HCT116 (cell line): ENCODE results near the gene CRELD2. TPM values are rescaled to one million over a fixed set of nuclear protein-coding genes. Genes with fewer than 3 reads are reported as not detected.

Source experiments
- ATAC-seq: fragments of 200-7000 bp; cut with Tn5 transposase; 2 replicates; pipeline ENCODE4 v1.9.1; 2020; ENCODE audit warnings: mild to moderate bottlenecking, moderate library complexity
- BruUV-seq: library from RNA; stranded (reverse); fragments of 400-500 nt; replicated peaks from 2 replicates; lab custom pipeline; 2021; lab: Mats Ljungman, UMichigan
- CTCF ChIA-PET: fragments of 300-600 bp; sonication (Branson Sonifier 250); formaldehyde crosslinking; loops from one replicate; lab custom pipeline; 2021; ENCODE audit warnings: antibody characterized with exemption; lab: Charles Lee
- POLR2A ChIA-PET: fragments of 300-600, 350-600 bp; sonication (Branson Sonifier 250); formaldehyde crosslinking; loops from one replicate; lab custom pipeline; 2021; ENCODE audit warnings: antibody characterized with exemption; lab: Charles Lee
- RAD21 ChIA-PET, 2 experiments: fragments of 300-600 bp; sonication (Branson Sonifier 250); formaldehyde crosslinking; loops; one replicate each; lab custom pipeline; 2023; ENCODE audit warnings: low total read pairs in 2 of 2; ENCODE audit not compliant: uncharacterized antibody in 2 of 2, unreplicated experiment in 2 of 2, low non-redundant PET in 1 of 2; lab: Charles Lee
- DNase-seq: peaks from one replicate; pipeline ENCODE4 v3.0.0-alpha.2; 2010; ENCODE audit warnings: low read depth, low spot score
- H2AFZ ChIP-seq: fragments of 200-600 bp; shearing (Covaris generic), sonication (generic); 2 replicates; pipeline ENCODE4 v1.6.1; 2017; ENCODE audit warnings: low read depth, mixed run types, mixed read lengths, antibody characterized with exemption, low read length; ENCODE audit not compliant: poor library complexity, severe bottlenecking
- H3K27ac ChIP-seq: 2 replicates; pipeline ENCODE4 v1.5.1; 2012; ENCODE audit warnings: low read depth, low read length
- H3K27me3 ChIP-seq: fragments of 200-600 bp; sonication (generic); 2 replicates; pipeline ENCODE4 v1.6.1; 2016; ENCODE audit warnings: mixed run types, low read length, mixed read lengths; ENCODE audit not compliant: insufficient read depth
- H3K36me3 ChIP-seq, 2 experiments: fragments of 200-500 bp in 1 of 2; fragments of 200-600 bp in 1 of 2; sonication (Bioruptor generic) in 1 of 2; sonication (generic) in 1 of 2; 2 replicates each; pipeline versions ENCODE4 v1.5.1 to v1.6.1; 2014 to 2016; ENCODE audit warnings: low read length in 2 of 2, inconsistent platforms in 1 of 2, mixed read lengths in 1 of 2, mixed run types in 1 of 2; ENCODE audit not compliant: insufficient read depth in 2 of 2, control insufficient read depth in 1 of 2
- H3K4me1 ChIP-seq, 2 experiments: fragments of 200-600 bp in 1 of 2; sonication (generic) in 1 of 2; 2 replicates each; pipeline versions ENCODE4 v1.5.1 to v1.6.1; 2012 to 2017; ENCODE audit warnings: low read length in 2 of 2, inconsistent platforms in 1 of 2, mild to moderate bottlenecking in 1 of 2, mixed read lengths in 1 of 2, mixed run types in 1 of 2, moderate library complexity in 1 of 2; ENCODE audit not compliant: insufficient read depth in 2 of 2, control insufficient read depth in 1 of 2
- H3K4me2 ChIP-seq: fragments of 200-600 bp; sonication (generic); 2 replicates; pipeline ENCODE4 v1.6.1; 2017; ENCODE audit warnings: mixed run types, low read length, mixed read lengths
- H3K4me3 ChIP-seq, 2 experiments: fragments of 200-600 bp in 1 of 2; sonication (generic) in 1 of 2; replicated peaks in 1 of 2; 2 replicates each; pipeline ENCODE4 v1.5.1; 2011 to 2016; ENCODE audit warnings: low read length in 2 of 2, control low read depth in 1 of 2, low read depth in 1 of 2, mild to moderate bottlenecking in 1 of 2, mixed read lengths in 1 of 2, mixed run types in 1 of 2
- H3K79me2 ChIP-seq: fragments of 200-600 bp; sonication (generic); 2 replicates; pipeline ENCODE4 v1.6.1; 2017; ENCODE audit warnings: mild to moderate bottlenecking, mixed run types, low read length, moderate library complexity, mixed read lengths; ENCODE audit not compliant: insufficient read depth
- H3K9ac ChIP-seq: fragments of 200-600 bp; sonication (generic); 2 replicates; pipeline ENCODE4 v1.6.1; 2016; ENCODE audit warnings: low read length, mixed read lengths
- H3K9me2 ChIP-seq: fragments of 200-600 bp; sonication (generic), shearing (Covaris generic); 2 replicates; pipeline ENCODE4 v1.6.1; 2017; ENCODE audit warnings: mixed run types, mild to moderate bottlenecking, moderate library complexity; ENCODE audit not compliant: insufficient read depth
- H3K9me3 ChIP-seq, 2 experiments: fragments of 200-500 bp in 1 of 2; fragments of 200-600 bp in 1 of 2; sonication (Bioruptor generic) in 1 of 2; sonication (generic) in 1 of 2; 2 replicates each; pipeline ENCODE4 v1.6.1; 2014 to 2017; ENCODE audit warnings: low read length in 2 of 2, mixed read lengths in 2 of 2, inconsistent platforms in 1 of 2, low read depth in 1 of 2, mild to moderate bottlenecking in 1 of 2, mixed run types in 1 of 2, moderate library complexity in 1 of 2; ENCODE audit not compliant: control insufficient read depth in 1 of 2, insufficient read depth in 1 of 2
- H4K20me1 ChIP-seq: fragments of 200-600 bp; sonication (generic), shearing (Covaris generic); 2 replicates; pipeline ENCODE4 v1.6.1; 2017; ENCODE audit warnings: mixed run types, mild to moderate bottlenecking, moderate library complexity; ENCODE audit not compliant: insufficient read depth
- CEBPB ChIP-seq: IDR thresholded peaks from 2 replicates; pipeline ENCODE4 v1.6.1; 2012; ENCODE audit warnings: low read depth
- EGR1 ChIP-seq: IDR thresholded peaks from 2 replicates; pipeline ENCODE4 v1.6.1; 2012; ENCODE audit warnings: low read depth
- ELF1 ChIP-seq: IDR thresholded peaks from 2 replicates; pipeline ENCODE4 v1.6.1; 2012; ENCODE audit warnings: low read depth, borderline replicate concordance
- EZH2 ChIP-seq: fragments of 200-600 bp; sonication (generic); IDR thresholded peaks from 2 replicates; pipeline ENCODE4 v1.6.1; 2017; ENCODE audit warnings: antibody characterized with exemption, mixed run types
- SIN3A ChIP-seq: IDR thresholded peaks from 2 replicates; pipeline ENCODE4 v1.6.1; 2012; ENCODE audit warnings: low read depth
- SP1 ChIP-seq: IDR thresholded peaks from 2 replicates; pipeline ENCODE4 v1.6.1; 2012; ENCODE audit warnings: low read depth
- SRF ChIP-seq: IDR thresholded peaks from 2 replicates; pipeline ENCODE4 v1.6.1; 2012; ENCODE audit warnings: low read depth
- YY1 ChIP-seq: IDR thresholded peaks from 2 replicates; pipeline ENCODE4 v1.6.1; 2011; ENCODE audit warnings: low read length, low read depth, moderate library complexity, mild to moderate bottlenecking; ENCODE audit not compliant: insufficient replicate concordance; ENCODE audit errors: extremely low read depth
- ZNF274 ChIP-seq: fragments of 200-500 bp; sonication (Bioruptor generic); IDR thresholded peaks from 2 replicates; pipeline ENCODE4 v1.6.1; 2014; ENCODE audit warnings: mild to moderate bottlenecking, low read depth, low read length, inconsistent platforms
- intact Hi-C: fragments of 100-400 bp; cut with micrococcal nuclease; formaldehyde crosslinking; loops from 2 replicates; pipeline ENCODE4 v1.10.0; 2022
- total RNA-seq: library from RNA; stranded (reverse); gene quantifications from one replicate; pipeline ENCODE4 v1.2.1, GENCODE V29; 2021; ENCODE audit not compliant: unreplicated experiment
- TF ChIP-seq, protein P1 (sequence below), 3 experiments: fragments of 200-600 bp in 1 of 3; sonication (generic) in 1 of 3; IDR thresholded peaks in 2 of 3; conservative IDR thresholded peaks in 1 of 3; 2 replicates each; pipeline ENCODE4 v1.5.1; 2012 to 2017; ENCODE audit warnings: low read depth in 2 of 3, low read length in 2 of 3, antibody characterized with exemption in 1 of 3, borderline replicate concordance in 1 of 3, control low read depth in 1 of 3, mild to moderate bottlenecking in 1 of 3, mixed read lengths in 1 of 3, mixed run types in 1 of 3, moderate library complexity in 1 of 3; ENCODE audit not compliant: insufficient read depth in 1 of 3
- TF ChIP-seq, protein P2 (sequence below): IDR thresholded peaks from 2 replicates; pipeline ENCODE4 v1.6.1; 2012
- TF ChIP-seq, protein P3 (sequence below): IDR thresholded peaks from 2 replicates; pipeline ENCODE4 v1.6.1; 2011; ENCODE audit warnings: mild to moderate bottlenecking, low read length, moderate library complexity; ENCODE audit not compliant: insufficient replicate concordance; ENCODE audit errors: extremely low read depth

The CRELD2 gene
- total RNA-seq, 1 experiment from 2014 or later = 45.8 TPM

DNA sequence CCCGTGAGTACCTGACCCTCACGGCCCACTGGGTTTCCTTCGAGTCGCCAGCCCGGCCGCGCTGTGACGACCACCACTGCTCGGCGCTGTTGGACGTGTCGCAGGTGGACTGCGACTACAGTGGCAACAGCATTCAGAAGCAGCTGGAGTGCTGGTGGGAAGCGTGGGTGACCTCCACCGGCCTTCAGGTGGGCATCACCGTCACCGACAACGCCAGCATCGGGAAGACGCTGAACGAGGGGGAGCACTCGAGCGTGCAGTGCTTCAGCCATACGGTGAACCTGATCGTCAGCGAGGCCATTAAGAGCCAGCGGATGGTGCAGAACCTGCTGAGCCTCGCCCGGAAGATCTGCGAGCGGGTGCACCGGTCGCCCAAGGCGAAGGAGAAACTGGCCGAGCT lies 32.6 kb upstream of the CRELD2 start:
- Histone ChIP-seq H3K4me2 (no peak overlapping the region), H3K79me2 (peaks cover 59% of the 10 kb centered on the region), H3K36me3 (peaks cover 18 to 57% of the 10 kb centered on the region in 2 experiments), H3K9me3 (peaks cover 0 to 12% of the 10 kb centered on the region in 2 experiments; a peak in 3 of 4 replicates), H3K4me1 (no peaks in the 10 kb centered on the region), H3K9ac (no peak overlapping the region), H3K27me3 (no peaks in the 10 kb centered on the region), H3K4me3 (no peak overlapping the region), H3K9me2 (no peaks in the 10 kb centered on the region), H4K20me1 (no peaks in the 10 kb centered on the region), H2AFZ (no peak overlapping the region), H3K27ac (no peak overlapping the region)
- ATAC-seq = no peak
- no TSS peak for BruUV-seq
- CTCF ChIA-PET = no interaction called here
- no peak for TF ChIP-seq CEBPB
- TF ChIP-seq SRF = no peak
- TF ChIP-seq, protein P1, sequence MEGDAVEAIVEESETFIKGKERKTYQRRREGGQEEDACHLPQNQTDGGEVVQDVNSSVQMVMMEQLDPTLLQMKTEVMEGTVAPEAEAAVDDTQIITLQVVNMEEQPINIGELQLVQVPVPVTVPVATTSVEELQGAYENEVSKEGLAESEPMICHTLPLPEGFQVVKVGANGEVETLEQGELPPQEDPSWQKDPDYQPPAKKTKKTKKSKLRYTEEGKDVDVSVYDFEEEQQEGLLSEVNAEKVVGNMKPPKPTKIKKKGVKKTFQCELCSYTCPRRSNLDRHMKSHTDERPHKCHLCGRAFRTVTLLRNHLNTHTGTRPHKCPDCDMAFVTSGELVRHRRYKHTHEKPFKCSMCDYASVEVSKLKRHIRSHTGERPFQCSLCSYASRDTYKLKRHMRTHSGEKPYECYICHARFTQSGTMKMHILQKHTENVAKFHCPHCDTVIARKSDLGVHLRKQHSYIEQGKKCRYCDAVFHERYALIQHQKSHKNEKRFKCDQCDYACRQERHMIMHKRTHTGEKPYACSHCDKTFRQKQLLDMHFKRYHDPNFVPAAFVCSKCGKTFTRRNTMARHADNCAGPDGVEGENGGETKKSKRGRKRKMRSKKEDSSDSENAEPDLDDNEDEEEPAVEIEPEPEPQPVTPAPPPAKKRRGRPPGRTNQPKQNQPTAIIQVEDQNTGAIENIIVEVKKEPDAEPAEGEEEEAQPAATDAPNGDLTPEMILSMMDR (IDR thresholded peaks at IDR 0.05 in 2 of 3, conservative IDR thresholded peaks at IDR 0.05 in 1 of 3; ENCODE audit: borderline replicate concordance in 1 of 3, insufficient read depth in 1 of 3, low read depth in 2 of 3, low read length in 2 of 3) = no peak
- RAD21 ChIA-PET = no interaction called here
- intact Hi-C loops = no loop called here
- POLR2A ChIA-PET = no interaction called here
- DNase-seq = no peak

DNA sequence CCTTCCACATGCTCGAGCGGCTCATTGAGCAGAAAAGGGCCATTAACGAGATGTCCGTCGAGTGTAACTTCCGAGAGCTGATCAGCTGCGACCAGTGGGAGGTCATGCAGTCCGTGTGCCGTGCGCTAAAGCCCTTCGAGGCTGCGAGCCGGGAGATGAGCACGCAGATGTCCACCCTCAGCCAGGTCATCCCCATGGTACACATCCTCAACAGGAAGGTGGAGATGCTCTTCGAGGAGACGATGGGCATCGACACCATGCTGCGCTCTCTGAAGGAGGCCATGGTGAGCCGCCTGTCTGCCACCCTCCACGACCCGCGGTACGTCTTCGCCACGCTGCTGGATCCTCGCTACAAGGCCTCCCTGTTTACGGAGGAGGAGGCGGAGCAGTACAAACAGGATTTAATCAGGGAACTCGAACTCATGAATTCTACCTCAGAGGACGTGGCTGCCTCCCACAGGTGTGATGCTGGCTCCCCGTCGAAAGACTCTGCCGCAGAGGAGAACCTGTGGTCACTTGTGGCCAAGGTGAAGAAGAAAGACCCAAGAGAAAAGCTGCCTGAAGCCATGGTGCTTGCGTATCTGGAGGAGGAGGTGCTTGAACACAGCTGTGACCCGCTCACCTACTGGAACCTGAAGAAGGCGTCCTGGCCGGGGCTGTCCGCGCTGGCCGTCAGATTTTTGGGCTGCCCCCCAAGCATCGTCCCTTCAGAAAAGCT lies 31.9 kb upstream of the CRELD2 start:
- RAD21 ChIA-PET = no interaction called here
- no peak for TF ChIP-seq ELF1
- TF ChIP-seq, protein P2, sequence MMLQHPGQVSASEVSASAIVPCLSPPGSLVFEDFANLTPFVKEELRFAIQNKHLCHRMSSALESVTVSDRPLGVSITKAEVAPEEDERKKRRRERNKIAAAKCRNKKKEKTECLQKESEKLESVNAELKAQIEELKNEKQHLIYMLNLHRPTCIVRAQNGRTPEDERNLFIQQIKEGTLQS = no peak
- TF ChIP-seq SRF = no peak
- no peak for TF ChIP-seq SIN3A
- TF ChIP-seq, protein P1 (IDR thresholded peaks at IDR 0.05 in 2 of 3, conservative IDR thresholded peaks at IDR 0.05 in 1 of 3; ENCODE audit: borderline replicate concordance in 1 of 3, insufficient read depth in 1 of 3, low read depth in 2 of 3, low read length in 2 of 3) = no peak
- TF ChIP-seq, protein P3, sequence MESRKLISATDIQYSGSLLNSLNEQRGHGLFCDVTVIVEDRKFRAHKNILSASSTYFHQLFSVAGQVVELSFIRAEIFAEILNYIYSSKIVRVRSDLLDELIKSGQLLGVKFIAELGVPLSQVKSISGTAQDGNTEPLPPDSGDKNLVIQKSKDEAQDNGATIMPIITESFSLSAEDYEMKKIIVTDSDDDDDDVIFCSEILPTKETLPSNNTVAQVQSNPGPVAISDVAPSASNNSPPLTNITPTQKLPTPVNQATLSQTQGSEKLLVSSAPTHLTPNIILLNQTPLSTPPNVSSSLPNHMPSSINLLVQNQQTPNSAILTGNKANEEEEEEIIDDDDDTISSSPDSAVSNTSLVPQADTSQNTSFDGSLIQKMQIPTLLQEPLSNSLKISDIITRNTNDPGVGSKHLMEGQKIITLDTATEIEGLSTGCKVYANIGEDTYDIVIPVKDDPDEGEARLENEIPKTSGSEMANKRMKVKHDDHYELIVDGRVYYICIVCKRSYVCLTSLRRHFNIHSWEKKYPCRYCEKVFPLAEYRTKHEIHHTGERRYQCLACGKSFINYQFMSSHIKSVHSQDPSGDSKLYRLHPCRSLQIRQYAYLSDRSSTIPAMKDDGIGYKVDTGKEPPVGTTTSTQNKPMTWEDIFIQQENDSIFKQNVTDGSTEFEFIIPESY = no peak
- TF ChIP-seq SP1 = no peak
- TF ChIP-seq ZNF274 = no peak
- TF ChIP-seq YY1 = no peak
- no peak for TF ChIP-seq EGR1
- no peak for TF ChIP-seq EZH2

More for the DNA sequence above, 31.9 kb upstream of the CRELD2 start:
- H3K4me2 ChIP-seq = no peak overlapping the region
- intact Hi-C loops = no loop called here
- no peaks in the 10 kb centered on the region for H3K27me3 ChIP-seq
- no TSS peak for BruUV-seq
- ChIA-PET POLR2A (no interaction called here), CTCF (no interaction called here)
- no peak overlapping the region for H3K4me3 ChIP-seq
- no peak for DNase-seq
- ATAC-seq = no peak
- no peak overlapping the region for H3K27ac ChIP-seq
- no peak overlapping the region for H3K9ac ChIP-seq
- H2AFZ ChIP-seq = no peak overlapping the region
- peaks cover 54% of the 10 kb centered on the region for H3K79me2 ChIP-seq
- H3K9me2 ChIP-seq = no peaks in the 10 kb centered on the region
- H3K9me3 ChIP-seq = peaks cover 0 to 12% of the 10 kb centered on the region in 2 experiments; a peak in 3 of 4 replicates
- H3K36me3 ChIP-seq = peaks cover 18 to 59% of the 10 kb centered on the region in 2 experiments
- no peaks in the 10 kb centered on the region for H4K20me1 ChIP-seq
- no peaks in the 10 kb centered on the region for H3K4me1 ChIP-seq
